H1 (cell line): Measurements from ENCODE around the gene AGBL1.

Experiments used
- CREB1 ChIP-seq: IDR thresholded peaks from 2 replicates; pipeline ENCODE4 v1.6.1; 2012; ENCODE audit warnings: inconsistent platforms
- CTCF ChIP-seq, 3 experiments: IDR thresholded peaks; 1 replicate in 2 of 3; 2 replicates in 1 of 3; pipeline versions ENCODE4 v1.5.1 to v1.6.1; 2011; ENCODE audit warnings: low read length in 3 of 3, mild to moderate bottlenecking in 3 of 3, inconsistent platforms in 2 of 3, low read depth in 1 of 3, moderate library complexity in 1 of 3; ENCODE audit not compliant: insufficient read depth in 1 of 3; ENCODE audit errors: control extremely low read depth in 1 of 3
- HDAC6 ChIP-seq: IDR thresholded peaks from one replicate; pipeline ENCODE4 v1.7.1; 2012; ENCODE audit warnings: low read depth, mild to moderate bottlenecking, inconsistent platforms, low read length, moderate library complexity

GRCh38 chr15:86558252-86558651 lies 478.6 kb downstream of the AGBL1 start:
- TF ChIP-seq HDAC6: no peak
- TF ChIP-seq CTCF (IDR thresholded peaks at IDR 0.05; ENCODE audit: control extremely low read depth in 1 of 3, insufficient read depth in 1 of 3, low read depth in 1 of 3, low read length in 3 of 3): no peak
- no peak for TF ChIP-seq CREB1
